DND-41 (cell line): ENCODE measurements around the gene UPK1B.

Source experiments
- ATAC-seq: fragments of 200-7000 bp; cut with Tn5 transposase; 3 replicates; pipeline ENCODE4 v1.9.1; 2021; ENCODE audit warnings: low read depth; ENCODE audit not compliant: insufficient read depth
- DNase-seq: peaks from one replicate; pipeline ENCODE4 v3.0.0-alpha.2; 2020
- H2AFZ ChIP-seq: 2 replicates; pipeline ENCODE4 v1.6.0; 2012; ENCODE audit warnings: low read depth, low read length
- H3K27ac ChIP-seq: 2 replicates; pipeline ENCODE4 v1.5.1; 2012; ENCODE audit warnings: low read length, inconsistent platforms
- H3K27me3 ChIP-seq: fragments of 200-600 bp; sonication (generic); 2 replicates; pipeline ENCODE4 v1.6.0; 2012; ENCODE audit warnings: low read length, mild to moderate bottlenecking, inconsistent platforms; ENCODE audit not compliant: insufficient read depth, poor library complexity
- H3K36me3 ChIP-seq: 2 replicates; pipeline ENCODE4 v1.5.1; 2012; ENCODE audit warnings: low read length, inconsistent platforms; ENCODE audit not compliant: insufficient read depth
- H3K4me1 ChIP-seq: 2 replicates; pipeline ENCODE4 v1.5.1; 2012; ENCODE audit warnings: mild to moderate bottlenecking, low read length; ENCODE audit not compliant: insufficient read depth
- H3K4me2 ChIP-seq: 2 replicates; pipeline ENCODE4 v1.6.0; 2012; ENCODE audit warnings: mild to moderate bottlenecking, moderate library complexity, low read length, inconsistent platforms; ENCODE audit not compliant: insufficient read depth
- H3K4me3 ChIP-seq, 2 experiments: fragments of 200-600 bp in 1 of 2; shearing (Covaris generic) in 1 of 2; 2 replicates each; pipeline ENCODE4 v1.5.1; 2012 to 2016; ENCODE audit warnings: inconsistent platforms in 2 of 2, low read length in 2 of 2, mild to moderate bottlenecking in 2 of 2, low read depth in 1 of 2, moderate library complexity in 1 of 2
- H3K79me2 ChIP-seq: 2 replicates; pipeline ENCODE4 v1.6.0; 2012; ENCODE audit warnings: low read length, inconsistent platforms; ENCODE audit not compliant: insufficient read depth
- H3K9ac ChIP-seq: 2 replicates; pipeline ENCODE4 v1.6.0; 2012; ENCODE audit warnings: low read depth, mild to moderate bottlenecking, inconsistent platforms, low read length, moderate library complexity
- H3K9me3 ChIP-seq: 2 replicates; pipeline ENCODE4 v1.5.1; 2012; ENCODE audit warnings: low read length, moderate library complexity, mild to moderate bottlenecking, inconsistent platforms; ENCODE audit not compliant: insufficient read depth, severe bottlenecking
- H4K20me1 ChIP-seq: 2 replicates; pipeline ENCODE4 v1.6.0; 2012; ENCODE audit warnings: low read length; ENCODE audit not compliant: insufficient read depth
- EZH2 ChIP-seq: IDR thresholded peaks from 3 replicates; pipeline ENCODE4 v1.6.1; 2012; ENCODE audit warnings: borderline replicate concordance, low read depth, mild to moderate bottlenecking, moderate library complexity, low read length, inconsistent platforms; ENCODE audit not compliant: severe bottlenecking
- TF ChIP-seq, protein P1 (sequence below): IDR thresholded peaks from 2 replicates; pipeline ENCODE4 v1.5.1; 2012; ENCODE audit warnings: borderline replicate concordance, low read length, moderate library complexity, mild to moderate bottlenecking; ENCODE audit not compliant: poor library complexity, severe bottlenecking; ENCODE audit errors: extremely low read depth

UPK1B gene

DNA sequence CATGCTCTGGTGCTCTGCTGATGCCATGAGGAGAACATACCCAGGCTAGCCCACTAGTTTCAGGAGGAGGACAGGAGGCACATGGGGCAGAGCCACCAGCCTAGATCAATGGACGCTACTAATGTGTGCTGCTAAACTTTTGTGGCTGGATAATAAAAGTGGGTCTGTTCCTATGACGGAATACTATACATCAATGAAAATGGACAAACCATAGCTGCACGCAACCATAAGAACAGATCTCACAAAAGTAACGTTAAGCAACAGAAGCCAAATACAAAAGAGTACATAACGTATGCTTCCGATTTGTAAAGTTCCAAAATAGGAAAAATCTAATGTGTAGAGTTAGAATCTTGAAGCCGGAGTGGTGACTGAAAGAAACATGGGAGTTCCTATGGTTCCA, 55.8 kb downstream of the UPK1B start:
- Histone ChIP-seq H3K4me2 (no peak overlapping the region), H3K27ac (no peak overlapping the region), H4K20me1 (no peaks in the 10 kb centered on the region), H3K9ac (no peak overlapping the region), H3K4me3 (no peak overlapping the region), H3K4me1 (no peaks in the 10 kb centered on the region), H3K79me2 (no peaks in the 10 kb centered on the region), H3K9me3 (no peaks in the 10 kb centered on the region), H3K36me3 (peaks cover 61% of the 10 kb centered on the region), H3K27me3 (no peaks in the 10 kb centered on the region), H2AFZ (no peak overlapping the region)
- DNase-seq (no peak), ATAC-seq (no peak)
- TF ChIP-seq, protein P1, sequence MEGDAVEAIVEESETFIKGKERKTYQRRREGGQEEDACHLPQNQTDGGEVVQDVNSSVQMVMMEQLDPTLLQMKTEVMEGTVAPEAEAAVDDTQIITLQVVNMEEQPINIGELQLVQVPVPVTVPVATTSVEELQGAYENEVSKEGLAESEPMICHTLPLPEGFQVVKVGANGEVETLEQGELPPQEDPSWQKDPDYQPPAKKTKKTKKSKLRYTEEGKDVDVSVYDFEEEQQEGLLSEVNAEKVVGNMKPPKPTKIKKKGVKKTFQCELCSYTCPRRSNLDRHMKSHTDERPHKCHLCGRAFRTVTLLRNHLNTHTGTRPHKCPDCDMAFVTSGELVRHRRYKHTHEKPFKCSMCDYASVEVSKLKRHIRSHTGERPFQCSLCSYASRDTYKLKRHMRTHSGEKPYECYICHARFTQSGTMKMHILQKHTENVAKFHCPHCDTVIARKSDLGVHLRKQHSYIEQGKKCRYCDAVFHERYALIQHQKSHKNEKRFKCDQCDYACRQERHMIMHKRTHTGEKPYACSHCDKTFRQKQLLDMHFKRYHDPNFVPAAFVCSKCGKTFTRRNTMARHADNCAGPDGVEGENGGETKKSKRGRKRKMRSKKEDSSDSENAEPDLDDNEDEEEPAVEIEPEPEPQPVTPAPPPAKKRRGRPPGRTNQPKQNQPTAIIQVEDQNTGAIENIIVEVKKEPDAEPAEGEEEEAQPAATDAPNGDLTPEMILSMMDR = no peak
- no peak for TF ChIP-seq EZH2

DNA sequence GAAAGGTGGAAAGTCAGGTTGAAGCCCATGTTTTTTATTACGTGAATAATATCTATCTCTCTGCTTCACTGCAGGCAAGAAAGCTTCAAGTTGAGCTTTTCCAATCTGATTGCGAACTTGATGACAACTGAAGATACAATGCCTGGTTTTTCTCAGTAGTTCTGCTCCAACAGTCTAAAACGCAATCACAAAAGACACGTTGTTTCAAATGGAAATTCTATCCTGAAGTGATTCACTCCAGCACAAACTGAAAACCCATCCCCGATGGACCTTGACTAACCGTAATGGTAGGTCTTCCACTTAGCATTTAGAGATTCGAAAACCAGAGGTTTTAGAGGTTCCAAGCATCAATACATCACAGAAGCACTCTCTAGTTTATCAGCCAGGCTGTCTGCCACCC, 56.7 kb downstream of the UPK1B start:
- no peak overlapping the region for H2AFZ ChIP-seq
- H3K9ac ChIP-seq = no peak overlapping the region
- H3K4me3 ChIP-seq = no peak overlapping the region
- H3K9me3 ChIP-seq = no peaks in the 10 kb centered on the region
- H3K4me2 ChIP-seq = no peak overlapping the region
- peaks cover 58% of the 10 kb centered on the region for H3K36me3 ChIP-seq
- no peaks in the 10 kb centered on the region for H3K27me3 ChIP-seq
- DNase-seq (no peak), ATAC-seq (no peak)
- H4K20me1 ChIP-seq = no peaks in the 10 kb centered on the region
- no peaks in the 10 kb centered on the region for H3K79me2 ChIP-seq
- no peaks in the 10 kb centered on the region for H3K4me1 ChIP-seq
- no peak overlapping the region for H3K27ac ChIP-seq
- TF ChIP-seq EZH2 = no peak
- TF ChIP-seq, protein P1 = no peak

DNA sequence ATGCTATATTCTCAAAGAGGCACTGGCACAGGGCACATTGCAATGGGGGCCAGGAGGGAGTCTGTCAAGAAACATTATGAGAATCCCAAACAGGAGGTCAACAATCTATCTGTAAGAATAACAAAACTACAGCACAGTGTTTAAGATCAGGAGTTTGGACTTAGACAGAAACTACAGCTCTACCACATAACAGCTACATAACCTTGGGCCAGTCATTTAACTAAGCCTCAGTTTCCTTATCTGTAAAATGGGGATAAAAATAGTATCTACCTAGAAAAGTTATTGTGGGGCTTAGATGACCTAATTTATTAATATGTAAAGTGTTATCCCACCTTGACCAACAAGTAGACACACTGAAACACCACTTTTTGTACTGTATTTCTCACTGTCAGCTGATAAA, 57.3 kb downstream of the UPK1B start:
- Histone ChIP-seq H3K36me3 (peaks cover 64% of the 10 kb centered on the region), H3K4me2 (no peak overlapping the region), H3K9ac (no peak overlapping the region), H4K20me1 (no peaks in the 10 kb centered on the region), H3K79me2 (no peaks in the 10 kb centered on the region), H3K27ac (no peak overlapping the region), H2AFZ (no peak overlapping the region), H3K27me3 (no peaks in the 10 kb centered on the region), H3K4me1 (no peaks in the 10 kb centered on the region), H3K4me3 (no peak overlapping the region), H3K9me3 (no peaks in the 10 kb centered on the region)
- no peak for ATAC-seq
- TF ChIP-seq EZH2 = no peak
- TF ChIP-seq, protein P1 = no peak
- no peak for DNase-seq

DNA sequence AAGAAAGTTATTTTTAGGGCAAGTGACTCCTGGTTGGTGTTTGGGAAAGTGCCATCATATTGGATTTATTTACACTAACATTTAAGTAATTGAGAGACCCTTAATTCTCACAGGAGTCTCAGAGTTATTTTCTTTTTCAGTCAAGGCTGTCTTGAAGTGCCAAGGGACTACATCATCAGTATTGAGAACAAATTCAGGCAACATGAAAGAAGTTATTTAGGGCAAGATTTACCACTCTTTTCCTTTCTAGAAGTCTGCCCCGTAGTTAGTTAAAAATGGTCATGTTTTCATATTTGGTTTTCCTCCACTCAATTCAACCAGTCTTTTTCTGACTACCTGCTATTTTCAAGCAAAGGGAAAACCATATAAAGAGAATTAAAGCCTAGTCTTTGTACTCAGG, 61.2 kb downstream of the UPK1B start:
- DNase-seq (no peak), ATAC-seq (no peak)
- no peaks in the 10 kb centered on the region for H3K27me3 ChIP-seq
- peaks cover 43% of the 10 kb centered on the region for H3K36me3 ChIP-seq
- H3K9me3 ChIP-seq = no peaks in the 10 kb centered on the region
- peaks cover 16% of the 10 kb centered on the region for H3K4me1 ChIP-seq
- H4K20me1 ChIP-seq = no peaks in the 10 kb centered on the region
- H3K4me2 ChIP-seq = no peak overlapping the region
- no peak overlapping the region for H3K27ac ChIP-seq
- peaks cover 7% of the 10 kb centered on the region for H3K79me2 ChIP-seq
- H3K4me3 ChIP-seq = no peak overlapping the region
- no peak overlapping the region for H2AFZ ChIP-seq
- TF ChIP-seq EZH2 = no peak
- TF ChIP-seq, protein P1 = no peak
- H3K9ac ChIP-seq = no peak overlapping the region
